Activated naive CD8-positive, alpha-beta T cell treated with anti-CD3 and anti-CD28 coated beads, Interleukin-2, amount 50 U/mL, for 16 hours (primary cell): ENCODE measurements around the gene THBS2.

Source experiments
- DNase-seq: peaks from one replicate; pipeline ENCODE4 v3.0.0-alpha.2; 2020; ENCODE audit warnings: low read depth, low spot score

Gene THBS2

GRCh38 chr6:169166896-169167580, 86.6 kb downstream of the THBS2 start:
- DNase-seq: no peak
